Hematopoietic multipotent progenitor cell treated with erythropoietin and hydrocortisone succinate and interleukin-3 and kit ligand, for 17 days (in vitro differentiated cells): ENCODE measurements around the gene GUCA1A.

Source experiments
- DNase-seq: peaks from one replicate; pipeline ENCODE4 v3.0.0-alpha.2; 2015; ENCODE audit warnings: low spot score

GUCA1A gene

DNA sequence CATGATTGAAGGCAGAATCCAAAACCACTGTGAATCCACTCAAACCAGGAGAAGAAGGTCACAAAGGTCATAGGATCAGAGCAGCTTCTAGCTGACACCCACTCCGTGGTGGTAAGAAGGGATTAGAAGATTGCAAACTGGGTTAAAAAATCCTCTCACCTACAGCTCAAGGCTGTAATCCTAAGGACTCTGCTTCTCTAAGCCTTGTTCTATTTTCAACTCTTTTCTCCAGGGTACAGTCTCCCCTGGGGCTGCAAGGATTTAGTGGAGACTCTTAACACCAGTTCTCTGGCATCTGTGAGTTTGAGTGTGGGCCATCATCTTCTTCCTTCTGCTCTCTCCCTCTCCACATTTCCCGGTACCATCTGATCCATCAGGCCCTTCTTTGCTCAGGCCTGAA lies at the start of gene GUCA1A:
Gene GUCA1A (plus strand): TSS at position 264 of the 400 bp plus-strand sequence. CDS start 250 bp downstream, outside the sequence.
- DNase-seq: no peak

DNA sequence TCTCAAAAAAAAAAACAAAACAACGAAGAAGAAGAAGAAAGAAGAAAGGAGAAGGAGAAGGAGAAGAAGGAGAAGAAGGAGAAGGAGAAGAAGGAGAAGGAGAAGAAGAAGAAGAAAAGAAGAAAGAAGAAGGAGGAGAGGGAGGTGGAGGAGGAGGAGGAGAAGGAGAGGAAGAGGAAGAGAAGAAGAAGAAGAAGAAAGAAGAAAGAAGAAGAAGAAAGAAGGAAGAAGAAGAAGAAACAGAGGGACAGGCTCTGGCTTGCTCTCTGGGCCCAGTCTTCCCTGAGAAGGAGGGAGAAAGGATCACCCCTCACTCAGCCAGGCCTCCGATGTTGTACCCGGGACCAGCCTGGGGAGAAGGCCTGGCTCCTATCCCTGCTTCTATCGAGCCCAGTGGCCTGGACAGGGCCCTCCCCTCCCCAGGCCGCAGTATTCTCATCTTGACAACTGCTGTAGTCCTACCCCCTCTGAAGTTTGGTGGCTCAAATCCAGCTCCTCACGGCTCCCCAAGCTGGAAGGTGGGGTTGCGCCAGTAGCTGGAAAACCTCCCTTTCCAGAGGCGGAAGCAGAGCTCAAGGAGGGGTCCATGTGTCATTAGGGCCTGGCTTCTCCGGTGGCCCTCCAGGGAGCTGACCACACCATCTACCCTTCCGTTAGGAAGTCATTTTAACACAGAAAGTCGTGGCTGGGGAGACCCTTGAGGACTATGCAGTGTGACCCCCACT lies 49.6 kb upstream of the GUCA1A start:
- no peak for DNase-seq

DNA sequence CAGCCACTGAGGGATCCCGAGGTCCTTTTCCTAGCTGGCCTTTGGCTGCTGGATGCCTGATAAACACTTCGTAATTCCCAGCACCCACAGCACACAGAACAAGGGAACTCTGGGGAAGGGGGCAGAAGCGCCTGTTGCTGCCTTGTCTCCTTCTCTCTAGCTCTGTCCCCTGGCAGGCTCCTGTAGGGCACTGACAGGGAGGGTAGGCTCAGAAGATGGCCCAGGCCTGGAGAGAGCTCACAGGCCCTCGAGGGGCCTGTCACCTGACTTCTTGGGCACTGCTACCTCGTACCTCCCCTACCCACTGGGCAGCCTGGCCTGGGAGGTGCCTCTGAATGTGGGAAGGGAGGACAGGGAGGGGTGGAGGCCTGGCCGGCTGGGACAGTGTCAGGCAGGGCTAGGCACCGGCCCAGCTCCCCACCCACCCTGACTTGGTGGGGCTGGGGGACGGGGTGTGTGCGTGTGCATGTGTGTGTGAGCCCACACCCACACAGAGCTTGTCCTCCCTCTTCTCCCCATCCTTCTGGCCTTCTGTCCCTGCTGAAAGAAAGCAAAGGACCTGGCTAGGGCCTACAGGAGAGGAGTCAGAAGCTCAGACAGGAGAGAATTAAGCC lies 48.8 kb upstream of the GUCA1A start:
- no peak for DNase-seq

DNA sequence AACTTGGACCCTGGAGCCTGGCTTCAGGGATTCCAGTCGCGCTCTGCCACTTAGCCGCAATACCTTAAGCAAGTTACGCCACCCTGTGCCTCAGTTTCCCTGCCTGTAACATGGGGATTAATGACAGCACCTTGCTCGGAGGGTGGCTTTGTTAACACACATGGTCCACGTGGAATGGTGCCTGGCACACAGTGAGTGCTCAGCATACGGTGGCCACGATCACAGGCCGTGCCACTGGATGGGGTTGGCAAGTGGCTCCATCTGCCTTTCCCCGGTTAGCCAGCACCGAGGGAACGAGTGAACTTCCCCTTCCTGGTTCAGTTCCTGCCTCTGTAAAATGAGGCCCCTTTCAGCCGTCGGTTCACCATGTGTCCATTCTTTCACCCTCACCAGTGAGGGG lies 47.9 kb upstream of the GUCA1A start:
- no peak for DNase-seq

DNA sequence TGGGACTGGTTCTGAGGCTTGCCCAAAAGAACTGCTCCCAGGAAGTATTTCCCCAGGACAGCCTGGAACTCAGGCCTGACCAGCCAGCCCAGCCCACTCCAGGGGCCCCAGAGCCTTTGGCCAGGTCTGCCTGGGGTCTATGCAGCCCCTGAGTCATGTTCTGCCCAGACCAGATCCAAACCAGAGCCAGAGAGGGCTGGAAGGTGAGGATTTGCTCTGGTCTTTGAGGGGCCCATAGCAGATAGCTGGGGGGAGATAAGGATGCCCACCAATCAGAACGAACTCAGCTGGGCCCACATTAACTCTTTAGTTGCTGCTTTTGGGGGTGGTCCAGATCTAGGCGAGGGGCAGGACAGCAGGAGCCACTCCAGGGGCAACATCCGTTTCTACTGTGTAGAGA lies 47.5 kb upstream of the GUCA1A start:
- no peak for DNase-seq

DNA sequence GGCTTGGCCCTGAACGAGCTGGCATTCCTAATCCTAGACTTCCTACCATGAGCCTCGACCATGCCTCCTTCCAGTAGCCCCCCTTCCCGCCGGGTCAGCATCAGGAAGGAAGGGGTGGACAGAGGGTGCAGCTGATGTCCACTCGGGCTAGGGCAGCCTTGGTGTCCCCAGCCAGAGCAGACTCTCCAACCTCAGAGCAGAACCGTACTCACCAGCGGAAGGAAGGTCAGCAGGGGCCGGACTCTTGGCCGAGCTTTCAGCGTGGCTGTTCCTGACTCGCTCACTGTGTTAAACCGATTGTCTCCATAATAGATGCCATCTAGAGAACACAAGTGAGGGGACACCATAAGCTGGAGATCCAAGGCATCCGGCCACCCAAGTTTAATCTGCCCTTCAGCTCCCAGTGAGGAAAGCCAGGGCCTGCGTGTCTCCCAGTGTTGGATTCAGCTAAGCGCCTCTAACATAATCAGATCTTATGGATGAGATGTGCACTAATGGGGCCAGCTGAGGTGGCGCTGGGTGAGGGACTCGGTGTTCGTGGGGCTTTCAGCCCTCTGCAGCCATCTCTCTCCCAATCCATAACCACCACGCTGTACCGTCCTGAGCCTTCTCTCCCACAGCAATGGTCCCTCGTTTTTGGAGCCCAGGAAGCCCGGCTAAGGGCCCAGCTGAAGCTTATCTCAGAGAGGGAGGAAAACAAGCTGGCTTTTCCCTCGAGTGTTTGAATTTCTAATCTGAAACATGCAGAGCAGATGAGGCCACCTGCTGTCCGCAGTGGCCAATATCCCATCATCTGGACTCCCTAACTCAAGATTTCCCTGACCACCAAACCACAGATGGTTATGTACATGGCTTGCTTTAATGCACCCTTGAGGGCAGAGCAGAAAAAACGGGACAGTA lies 44.5 kb upstream of the GUCA1A start:
- DNase-seq: no peak

DNA sequence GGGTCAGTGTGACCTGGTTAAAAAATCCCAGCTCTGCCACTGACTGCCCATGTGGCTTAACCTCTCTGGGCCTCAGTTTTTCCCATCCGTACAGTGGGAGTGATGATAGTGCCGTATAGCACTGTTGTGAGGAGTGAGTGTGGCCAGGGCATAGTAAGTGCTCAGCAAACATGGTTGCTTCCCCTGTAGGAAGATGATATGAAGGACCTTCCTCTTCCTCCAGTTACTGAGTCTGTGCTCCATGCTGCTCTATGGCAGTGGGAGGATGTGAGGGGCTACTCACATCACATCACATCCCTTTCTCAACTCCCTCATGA lies 43.8 kb upstream of the GUCA1A start:
- DNase-seq: no peak

DNA sequence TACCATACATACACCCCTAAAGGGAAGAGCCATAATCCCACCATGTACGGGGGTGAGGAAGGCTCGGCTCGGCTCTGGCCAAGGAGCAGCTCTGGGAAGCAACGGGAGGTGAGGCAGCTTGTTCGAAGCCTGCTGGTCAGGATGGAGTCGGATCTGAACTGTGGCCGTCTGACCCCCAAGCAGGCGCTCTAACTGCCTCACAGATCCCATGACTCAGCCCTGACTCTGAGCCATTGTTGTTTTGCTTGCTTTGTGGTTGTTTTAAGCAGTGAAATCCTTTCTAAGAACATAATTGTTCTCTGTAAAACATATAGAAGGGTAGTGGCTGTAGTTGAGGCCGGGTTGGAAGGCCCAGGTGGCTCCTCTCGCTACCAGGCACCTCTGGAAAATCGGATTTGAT lies 41.6 kb upstream of the GUCA1A start:
- DNase-seq: no peak

DNA sequence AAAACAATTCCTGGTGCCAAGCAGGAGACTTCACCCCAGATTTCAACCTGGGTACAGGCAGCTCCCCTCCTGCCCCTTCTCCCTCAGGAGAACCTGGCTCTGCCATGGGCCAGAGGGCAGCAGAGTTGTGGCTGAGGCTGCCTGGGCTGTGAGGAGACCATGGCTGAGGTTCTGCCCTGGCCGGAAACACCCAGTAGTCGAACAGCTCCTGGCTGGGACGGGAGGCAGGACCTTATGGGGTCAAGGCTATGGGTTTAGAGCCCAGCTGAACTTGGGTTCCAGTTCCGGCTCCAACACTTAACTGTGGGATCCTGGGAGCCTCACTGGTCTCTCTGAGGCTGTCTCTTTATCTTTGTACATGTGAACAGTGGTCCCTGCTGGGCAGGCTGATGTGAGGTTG lies 39.2 kb upstream of the GUCA1A start:
- DNase-seq: no peak

DNA sequence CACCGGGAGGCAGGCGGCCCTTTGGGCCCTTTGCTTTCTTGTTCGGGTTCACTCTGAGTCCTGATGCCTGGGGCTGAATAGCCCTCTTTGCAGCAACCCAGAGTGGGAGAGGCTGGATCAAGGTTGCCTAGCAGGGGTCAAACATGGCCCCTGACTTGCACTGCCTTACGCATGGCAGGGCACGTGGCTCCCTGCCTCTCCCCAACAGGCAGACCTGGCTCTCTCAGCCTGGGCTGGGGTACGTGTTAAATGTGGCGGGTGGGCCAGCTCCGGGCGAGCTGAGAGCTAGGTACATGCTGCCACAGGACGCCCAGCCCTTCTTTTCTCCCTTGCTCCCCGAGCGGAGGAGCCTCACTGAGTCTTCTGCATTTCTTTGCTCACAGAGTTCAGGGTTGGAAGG lies 38.0 kb upstream of the GUCA1A start:
- DNase-seq: no peak

DNA sequence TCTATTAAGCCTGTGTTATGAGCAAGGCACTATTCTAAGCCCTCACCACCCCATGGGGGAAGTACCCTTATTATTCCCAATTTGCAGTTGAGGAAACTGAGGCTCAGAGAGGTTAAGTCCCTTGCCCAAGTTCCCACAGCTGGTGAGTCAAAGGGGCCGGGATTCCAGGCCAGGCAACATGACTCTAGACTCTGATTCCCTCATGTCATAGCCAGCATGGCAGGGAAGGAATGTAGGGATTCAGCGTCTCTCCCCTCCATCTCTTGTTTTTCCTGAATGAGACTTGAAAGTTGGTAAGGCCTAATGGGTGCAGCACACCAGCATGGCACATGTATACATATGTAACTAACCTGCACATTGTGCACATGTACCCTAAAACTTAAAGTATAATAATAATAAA lies 37.4 kb upstream of the GUCA1A start:
- no peak for DNase-seq

DNA sequence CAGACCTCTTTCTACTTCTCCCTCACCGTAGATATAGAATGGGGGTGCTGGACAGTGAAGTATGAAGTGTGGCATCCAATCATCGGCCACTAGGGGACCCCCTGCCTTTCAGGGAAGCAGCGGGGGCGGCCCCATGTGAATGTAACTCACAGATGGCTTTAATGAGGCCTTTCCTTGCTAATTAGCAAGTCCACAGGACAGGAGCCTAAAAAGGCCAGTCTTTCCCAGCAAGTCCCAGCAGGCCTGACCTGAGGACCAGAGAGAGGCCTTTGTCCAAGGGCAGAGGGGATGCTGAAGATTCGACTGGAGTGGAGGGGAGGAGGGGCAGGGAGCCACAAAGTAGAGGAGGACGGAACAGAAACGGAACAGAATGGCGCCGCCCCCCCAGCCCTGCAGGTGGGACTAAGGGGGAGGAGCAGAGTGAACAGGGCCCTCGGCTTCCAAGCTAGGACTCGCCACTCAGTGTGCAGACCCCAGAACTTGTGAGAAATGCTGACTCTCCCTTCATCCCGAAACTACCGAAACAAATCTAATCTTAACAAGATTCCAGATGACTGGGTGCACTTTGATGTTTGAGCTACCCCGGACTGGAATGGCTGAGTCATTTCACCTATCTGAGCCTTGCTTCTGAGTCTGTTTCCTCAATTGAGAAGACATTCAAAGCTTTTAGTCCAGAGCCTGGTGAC lies 36.5 kb upstream of the GUCA1A start:
- no peak for DNase-seq

DNA sequence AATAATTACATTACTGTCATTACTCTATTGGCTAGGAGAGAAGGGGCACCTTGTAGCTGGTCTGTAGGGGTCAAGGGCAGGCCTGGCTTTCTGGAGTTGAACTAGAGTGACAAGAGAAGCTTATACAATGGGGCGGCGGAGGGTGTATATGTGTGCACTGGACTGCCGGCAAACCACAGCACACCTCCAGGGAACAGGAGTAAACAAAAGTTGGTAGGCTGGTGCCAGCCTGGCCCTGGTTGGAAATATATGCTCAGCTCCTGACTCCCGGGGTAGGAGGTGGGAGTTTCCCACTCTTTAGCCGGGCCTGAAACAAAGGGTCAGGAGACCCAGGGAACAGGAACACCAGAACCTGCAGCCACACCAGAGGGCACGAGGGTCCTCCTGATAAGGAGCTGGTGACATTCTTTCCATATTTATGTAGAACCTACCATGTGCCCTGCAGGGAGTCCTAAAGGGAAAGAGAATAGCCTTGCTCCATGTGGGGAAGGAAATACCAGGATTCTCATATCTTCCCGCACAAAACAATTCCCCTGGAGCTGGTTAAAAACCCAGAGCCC lies 35.9 kb upstream of the GUCA1A start:
- DNase-seq: no peak

DNA sequence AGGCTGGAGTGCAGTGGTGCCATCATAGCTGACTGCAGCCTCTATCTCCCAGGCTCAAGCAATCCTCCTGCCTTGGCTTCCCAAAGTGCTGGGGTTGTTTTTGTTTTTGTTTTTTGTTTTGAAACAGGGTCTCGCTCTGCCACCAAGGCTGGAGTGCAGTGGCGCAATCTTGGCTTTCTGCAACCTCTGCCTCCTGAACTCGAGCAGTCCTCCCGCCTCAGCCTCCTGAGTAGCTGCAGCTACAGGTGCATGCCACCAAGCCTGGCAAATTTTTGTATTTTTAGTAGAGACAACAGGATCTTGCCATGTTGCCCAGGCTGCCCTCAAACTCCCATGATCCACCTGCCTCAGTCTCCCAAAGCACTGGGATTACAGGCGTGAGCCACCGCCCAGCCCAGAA lies 35.0 kb upstream of the GUCA1A start:
- DNase-seq: no peak

DNA sequence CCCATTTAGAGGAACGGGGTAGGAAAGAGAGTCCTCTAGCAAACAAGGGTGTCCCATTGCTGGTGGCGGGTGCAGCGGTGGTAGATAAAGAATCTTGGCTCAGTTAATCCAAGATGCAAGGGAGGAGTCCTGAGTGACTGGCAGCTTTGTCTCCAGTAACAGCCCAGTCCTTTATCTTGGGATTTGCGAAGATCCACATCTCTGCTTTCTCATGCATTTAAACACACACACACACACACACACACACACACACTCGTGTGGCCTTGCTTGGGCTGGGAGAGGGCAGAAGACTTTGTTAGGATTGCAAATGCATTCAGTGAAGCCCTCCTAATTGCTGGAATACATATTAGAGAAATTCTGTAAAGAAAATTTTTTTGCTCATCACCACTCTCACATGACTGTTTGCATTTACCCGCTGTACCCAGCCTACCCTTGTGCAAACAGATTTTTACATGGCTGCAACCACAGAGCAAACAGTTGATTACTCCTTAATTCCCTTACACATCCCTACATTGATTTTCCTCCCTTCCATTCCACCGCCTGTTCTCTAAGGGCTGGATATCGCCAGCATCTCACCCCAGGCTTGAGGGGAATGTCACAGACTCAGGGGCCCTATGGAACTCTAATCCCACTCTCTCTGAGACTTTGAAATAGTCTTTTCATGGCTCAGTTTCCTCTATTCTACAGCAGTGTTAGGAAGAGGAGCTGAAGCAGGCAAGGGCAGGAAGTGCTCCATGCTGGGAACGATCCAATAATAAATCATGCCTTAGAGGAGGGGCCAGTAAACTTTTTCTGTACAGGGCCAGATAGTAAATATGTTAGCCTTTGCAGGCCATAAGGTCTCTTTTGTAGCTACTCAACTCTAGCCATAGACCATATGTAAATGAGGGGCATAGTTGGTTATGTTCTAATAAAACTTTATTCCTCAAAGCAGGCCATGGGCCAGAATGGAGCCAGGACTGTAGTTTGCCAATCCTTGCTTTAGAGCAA lies 34.2 kb upstream of the GUCA1A start:
- no peak for DNase-seq

DNA sequence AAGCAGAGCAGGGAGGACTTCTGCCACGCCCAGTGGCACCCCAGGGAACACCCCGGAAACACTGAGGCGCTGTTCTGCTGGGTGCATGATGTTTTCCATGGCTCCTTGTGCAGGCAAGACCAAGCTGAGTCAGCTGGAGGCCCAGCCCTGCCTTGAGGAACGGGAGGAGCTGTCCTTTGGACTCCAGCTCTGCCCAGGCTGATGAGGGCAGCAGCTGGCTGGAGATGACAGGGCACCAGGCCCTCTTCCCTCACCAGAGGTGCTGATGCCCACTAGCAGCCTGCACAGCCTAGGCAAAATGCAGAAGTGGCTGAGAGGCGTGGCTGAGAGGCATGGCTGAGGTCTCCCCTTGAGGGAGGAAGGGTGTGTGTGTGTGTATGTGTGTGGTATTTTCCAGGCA lies 33.1 kb upstream of the GUCA1A start:
- no peak for DNase-seq

DNA sequence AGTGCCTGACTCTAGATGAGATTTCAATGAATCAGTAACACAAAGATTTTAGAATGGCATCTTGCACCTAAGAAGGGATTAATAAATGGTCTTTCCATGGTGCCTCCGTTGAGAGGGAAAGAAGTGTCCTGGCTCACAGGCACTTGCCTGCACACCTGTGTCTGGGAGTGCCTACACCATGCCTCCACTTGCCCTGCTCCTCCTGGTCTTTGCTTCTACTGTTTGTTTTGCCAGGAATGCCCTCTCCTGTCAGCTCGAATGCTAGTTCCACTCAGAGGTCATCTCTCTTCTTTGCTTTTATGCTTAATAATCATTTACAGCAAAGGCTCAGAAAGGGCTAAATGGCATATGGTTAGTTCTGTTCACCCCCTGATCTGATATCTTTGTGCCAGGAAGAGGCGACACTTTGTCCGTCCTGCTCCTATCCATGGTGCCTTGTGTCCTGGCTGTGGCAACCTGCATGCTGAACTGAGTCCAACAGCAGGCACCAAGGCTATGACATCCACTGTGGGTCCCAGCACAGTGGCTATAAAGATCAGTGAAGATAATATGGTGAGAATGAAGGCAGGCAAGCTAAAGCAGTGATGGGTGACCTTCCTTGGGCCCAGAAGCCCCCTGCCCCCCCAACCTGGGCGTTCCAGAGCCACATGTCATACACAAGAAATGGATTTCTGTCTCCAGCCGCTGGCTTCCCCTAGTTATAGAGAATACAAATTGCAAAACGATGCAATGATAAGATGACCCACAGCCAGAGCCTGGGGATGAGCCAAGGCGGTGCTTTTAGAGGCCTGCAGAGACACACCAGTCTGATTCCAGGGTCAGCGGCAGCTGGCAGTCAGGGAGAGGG lies 32.2 kb upstream of the GUCA1A start:
- DNase-seq: no peak

DNA sequence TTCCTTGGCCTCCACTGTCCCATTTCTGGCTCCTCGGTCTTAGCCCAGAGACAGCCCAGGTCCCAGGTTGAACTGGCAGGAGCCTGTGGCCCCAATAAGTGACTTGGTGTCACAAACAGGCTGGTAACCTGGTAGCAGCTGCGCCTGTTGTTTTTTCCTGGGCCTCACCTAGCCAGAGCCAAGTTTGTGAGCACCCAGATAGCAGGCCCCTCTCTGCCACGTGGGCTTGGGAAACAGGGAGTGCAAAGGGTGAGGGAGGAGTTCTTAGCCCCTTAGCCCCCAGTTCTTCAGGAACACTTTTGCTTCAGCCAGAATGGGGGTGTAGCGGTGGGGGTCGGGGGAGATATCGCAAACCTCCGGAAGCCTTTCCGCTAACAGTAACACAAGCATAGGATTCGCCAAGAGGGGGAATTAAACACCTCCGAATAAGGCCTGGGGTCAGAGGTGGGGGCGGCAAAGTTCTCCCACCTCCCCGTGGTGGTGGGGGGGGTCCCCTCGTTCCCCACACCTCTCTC lies 31.5 kb upstream of the GUCA1A start:
- DNase-seq: no peak

DNA sequence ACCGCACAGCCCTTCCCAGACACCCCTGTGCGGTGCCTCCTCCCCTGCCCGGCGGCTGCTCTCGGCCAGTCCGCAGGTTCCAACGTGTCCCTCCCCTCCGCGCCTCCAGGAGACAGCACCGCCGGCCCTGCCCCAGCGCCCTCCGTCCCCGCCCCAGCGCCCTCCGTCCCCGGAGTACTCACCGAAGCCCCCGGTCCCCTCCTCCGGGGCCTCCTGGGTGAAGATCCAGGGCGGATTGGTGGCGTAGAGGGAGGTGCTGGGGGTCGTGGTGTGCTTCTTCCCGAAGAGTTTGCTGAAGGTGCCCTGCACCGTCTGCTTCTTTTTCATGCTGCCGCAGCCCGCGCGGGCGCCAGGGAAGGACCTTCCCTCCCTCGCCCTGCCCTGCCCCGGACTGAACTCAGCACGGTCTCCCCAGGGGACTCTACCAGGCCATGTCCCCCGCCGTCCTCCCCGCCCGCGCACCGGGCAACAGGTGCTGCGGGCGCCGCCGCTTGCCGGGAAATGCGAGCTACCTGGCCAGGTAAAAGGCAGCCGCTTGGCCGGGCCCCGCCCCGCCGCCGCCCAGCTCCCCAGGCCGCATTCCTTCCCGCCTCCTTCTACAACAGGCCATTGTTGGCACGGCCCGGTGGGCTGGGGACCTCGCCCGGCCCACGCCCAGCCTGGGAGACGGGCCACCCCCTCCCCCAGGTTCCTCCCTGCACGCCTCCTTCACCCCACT lies 30.9 kb upstream of the GUCA1A start, which contains the start of gene C6orf132:
Gene C6orf132 (minus strand): TSS at position 503 of the 718 bp plus-strand sequence. CDS start 176 bp downstream, at position 327.
- DNase-seq: no peak
